NCI-H1092 treated with DMSO at 0.1 percent for 48 hours (cell line): Measurements from ENCODE around the gene RILPL1.
"Not testable (repeated sequence)": the region's sequence is repeated elsewhere in the genome, so short reads cannot be mapped to it uniquely, and the experiment has no call there.

ENCODE experiments used
- DNase-seq: peaks from one replicate; lab custom pipeline; 2025; lab: John Stamatoyannopoulos, UW

RILPL1 gene, protein sequence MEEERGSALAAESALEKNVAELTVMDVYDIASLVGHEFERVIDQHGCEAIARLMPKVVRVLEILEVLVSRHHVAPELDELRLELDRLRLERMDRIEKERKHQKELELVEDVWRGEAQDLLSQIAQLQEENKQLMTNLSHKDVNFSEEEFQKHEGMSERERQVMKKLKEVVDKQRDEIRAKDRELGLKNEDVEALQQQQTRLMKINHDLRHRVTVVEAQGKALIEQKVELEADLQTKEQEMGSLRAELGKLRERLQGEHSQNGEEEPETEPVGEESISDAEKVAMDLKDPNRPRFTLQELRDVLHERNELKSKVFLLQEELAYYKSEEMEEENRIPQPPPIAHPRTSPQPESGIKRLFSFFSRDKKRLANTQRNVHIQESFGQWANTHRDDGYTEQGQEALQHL

DNA sequence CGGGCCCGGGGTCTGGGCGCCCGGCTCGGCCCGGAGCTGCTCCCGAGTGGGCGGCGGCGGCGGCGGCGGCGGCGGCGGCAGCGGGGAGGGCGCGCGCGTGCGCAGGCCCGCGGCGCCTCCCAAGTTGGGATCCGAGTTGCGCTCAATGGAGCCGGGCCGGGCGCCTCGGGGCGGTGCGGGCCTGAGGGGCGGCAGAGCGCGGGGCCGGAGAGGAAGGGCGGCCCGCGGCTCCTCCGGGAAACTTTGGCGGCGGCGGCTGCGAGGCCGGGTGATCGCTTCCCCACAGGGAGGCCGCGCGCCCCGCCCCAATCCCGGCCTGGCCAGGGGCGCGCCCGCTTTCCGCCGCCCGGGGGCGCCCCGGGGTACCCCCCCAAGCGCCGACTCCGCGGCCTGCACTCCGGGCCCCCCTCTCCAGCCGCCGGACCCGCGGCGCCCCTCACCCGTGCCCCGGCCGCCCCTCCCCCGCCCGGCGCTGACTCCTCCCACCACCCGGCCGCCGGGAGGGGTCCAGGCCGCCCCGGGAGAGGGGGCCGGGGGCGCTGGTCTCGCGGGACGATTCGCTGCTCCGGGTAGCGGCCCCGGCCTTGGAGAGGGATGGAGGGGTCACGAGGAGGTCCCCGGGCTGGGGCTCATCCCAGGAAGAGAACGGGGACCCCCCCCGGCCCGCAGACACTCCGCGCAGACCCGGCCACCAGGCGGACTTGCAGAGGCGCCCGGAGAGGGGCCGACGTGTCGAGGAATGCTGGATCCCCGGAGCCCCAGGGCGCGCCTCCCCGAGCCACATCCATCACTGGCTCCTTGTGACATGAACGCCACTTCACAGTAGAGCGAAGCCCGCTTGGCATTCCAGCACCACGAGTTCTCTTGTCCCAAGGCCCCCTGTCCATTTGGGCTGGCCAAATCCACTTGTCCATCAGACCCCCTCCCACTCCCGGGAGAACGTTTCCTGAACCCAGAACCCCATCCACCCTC is at the start of gene RILPL1:
Gene RILPL1 (minus strand): TSS at position 48 of the 972 bp plus-strand sequence. CDS start 237 bp downstream, outside the sequence.
- no peak for DNase-seq

- DNase-seq: no peak
These were observed 47.3 kb upstream of the RILPL1 start for GRCh38 chr12:123580772-123581171.

GRCh38 chr12:123578829-123579228 is 45.3 kb upstream of the RILPL1 start:
- not testable (repeated sequence) for DNase-seq

DNA sequence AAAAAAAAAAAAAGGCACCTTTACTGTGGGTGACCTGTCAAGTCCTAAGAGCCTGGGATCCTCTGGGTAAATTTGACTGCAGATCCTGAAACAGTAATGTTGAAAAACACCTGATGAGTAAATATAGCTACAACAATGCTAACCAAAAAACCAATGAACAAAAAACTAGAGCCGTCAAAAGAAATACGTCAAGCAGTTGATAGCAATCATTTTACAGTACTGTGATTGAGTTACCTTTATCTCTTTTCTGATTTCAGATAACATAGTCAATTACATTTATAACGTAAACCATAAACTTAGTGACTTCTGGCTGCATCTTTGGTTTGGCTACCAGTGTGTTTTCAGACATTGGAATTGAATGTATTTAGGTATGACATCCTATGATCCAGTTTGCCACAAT is 44.7 kb upstream of the RILPL1 start:
- DNase-seq: no peak

- no peak for DNase-seq
These were observed 43.1 kb upstream of the RILPL1 start for GRCh38 chr12:123576611-123577010.

GRCh38 chr12:123573870-123574269 is 40.4 kb upstream of the RILPL1 start:
- no peak for DNase-seq

DNA sequence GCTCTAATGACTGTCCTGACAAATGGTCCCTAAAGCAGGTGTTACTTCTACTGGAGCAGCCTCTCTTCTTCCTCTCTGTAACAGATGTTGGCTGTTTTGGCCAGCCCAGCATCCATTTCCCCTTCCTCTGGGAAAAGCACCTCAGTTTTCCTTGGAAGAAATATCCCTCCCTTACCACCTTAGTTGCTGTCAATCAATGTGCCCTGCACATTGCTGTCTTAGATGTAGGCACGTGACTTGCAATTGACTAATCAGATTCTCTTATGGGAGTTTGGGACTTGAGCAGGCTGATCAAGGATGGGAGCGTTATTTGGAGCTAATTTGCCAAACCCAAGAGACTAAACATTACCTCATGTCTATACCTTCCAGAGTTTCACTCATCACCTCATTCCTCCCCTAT is 38.9 kb upstream of the RILPL1 start:
- DNase-seq: no peak

DNA sequence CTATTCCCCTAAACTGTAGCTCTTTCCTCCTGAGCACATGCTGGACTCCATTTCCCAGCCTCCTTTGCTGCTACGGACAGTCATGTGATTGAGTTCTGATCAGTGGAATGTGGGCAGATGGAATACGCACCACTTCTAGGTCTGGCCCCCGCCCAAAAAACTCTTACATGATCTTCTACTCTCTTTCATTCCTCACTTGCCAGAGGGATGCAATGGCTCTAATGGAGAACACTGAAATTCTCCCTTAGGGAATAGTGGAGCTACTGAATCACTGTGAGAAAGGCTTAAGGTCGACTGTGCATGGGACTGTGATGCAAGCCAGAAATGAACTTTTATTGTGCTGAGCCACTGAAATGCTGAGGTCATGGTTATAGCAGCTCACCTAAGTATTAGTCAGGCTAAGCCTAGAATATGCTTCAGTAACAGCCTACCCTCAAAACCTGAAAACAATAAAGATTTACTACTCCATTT is 37.9 kb upstream of the RILPL1 start:
- no peak for DNase-seq

- no peak for DNase-seq
These were observed 25.9 kb upstream of the RILPL1 start for GRCh38 chr12:123559468-123559867.

- not testable (repeated sequence) for DNase-seq
These were observed 25.0 kb upstream of the RILPL1 start for GRCh38 chr12:123558487-123558886.

GRCh38 chr12:123554843-123555242 is 21.3 kb upstream of the RILPL1 start:
- not testable (repeated sequence) for DNase-seq

GRCh38 chr12:123554136-123554535 is 20.6 kb upstream of the RILPL1 start:
- DNase-seq: not testable (repeated sequence)

DNA sequence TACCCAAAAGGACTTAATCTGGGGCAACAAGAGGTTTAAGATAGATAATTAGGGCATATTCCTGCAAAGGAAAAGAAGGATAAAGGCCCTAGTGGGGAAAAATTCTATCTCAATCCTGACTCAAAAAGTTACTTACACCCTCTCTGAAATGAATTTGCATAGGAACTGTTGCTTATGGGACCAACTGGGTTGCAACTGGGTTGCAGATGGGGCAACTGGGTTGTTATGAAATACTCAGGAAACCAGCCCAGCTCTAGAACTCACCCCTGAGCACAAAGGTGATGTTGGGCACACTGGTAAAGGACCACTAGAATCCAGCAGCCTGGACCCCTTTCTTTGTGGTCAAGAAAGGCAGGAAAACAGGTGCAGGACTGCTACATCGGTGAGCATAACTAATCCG is 17.2 kb upstream of the RILPL1 start:
- no peak for DNase-seq

GRCh38 chr12:123548107-123548506 is 14.6 kb upstream of the RILPL1 start:
- DNase-seq: no peak

GRCh38 chr12:123546281-123546680 is 12.8 kb upstream of the RILPL1 start:
- no peak for DNase-seq

DNA sequence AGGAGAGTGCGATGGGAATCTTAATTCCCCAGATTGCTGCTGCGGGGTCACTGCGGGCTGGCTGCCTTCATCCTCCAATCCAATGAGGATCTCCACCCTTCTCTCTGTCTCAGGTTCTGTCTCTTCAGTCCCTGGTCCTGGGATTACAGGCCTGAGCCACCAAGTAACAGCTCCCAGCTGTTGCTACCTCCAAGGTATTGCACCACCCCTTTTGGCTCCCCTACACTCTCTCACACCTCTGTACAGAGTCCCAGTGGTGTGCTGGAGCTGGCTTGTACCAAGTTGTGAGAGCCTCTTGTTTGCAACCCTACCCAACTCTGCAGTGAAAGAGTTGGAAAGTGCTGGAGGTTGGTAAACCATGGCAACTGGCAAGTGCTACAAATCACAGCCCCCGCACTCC is 10.0 kb upstream of the RILPL1 start:
- DNase-seq: no peak

DNA sequence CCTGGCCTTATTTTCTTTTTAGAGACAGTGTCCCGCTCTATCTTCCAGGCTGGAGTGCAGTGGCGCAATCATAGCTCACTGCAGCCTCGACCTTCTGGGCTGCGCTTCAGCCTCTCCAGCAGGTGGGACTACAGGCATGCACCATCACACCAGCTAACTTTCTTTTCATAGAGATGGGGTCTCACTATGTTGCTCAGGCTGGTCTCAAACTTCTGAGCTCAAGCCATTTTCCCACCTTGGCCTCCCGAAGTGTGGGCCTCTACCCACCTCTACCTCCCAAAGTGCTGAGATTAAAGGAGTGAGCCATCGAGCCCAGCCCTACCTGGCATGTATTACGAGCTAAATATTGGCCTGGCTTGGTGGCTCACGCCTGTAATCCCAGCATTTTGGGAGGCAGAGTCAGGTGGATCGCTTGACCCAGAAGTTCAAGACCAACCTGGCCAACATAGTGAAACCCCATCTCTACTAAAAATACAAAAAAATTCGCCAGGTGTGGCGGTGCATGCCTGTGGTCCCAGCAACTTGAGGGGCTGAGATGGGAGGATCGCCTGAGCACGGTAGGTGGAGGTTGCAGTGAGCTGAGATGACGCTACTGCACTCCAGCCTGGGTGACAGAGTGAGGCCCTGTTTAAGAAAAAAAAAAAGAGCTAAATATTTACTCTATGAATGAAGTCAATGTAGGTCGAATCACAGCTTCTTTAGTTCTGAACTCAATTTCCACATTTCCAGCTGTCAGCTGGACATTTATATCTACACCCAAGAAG is 7.6 kb upstream of the RILPL1 start:
- no peak for DNase-seq

DNA sequence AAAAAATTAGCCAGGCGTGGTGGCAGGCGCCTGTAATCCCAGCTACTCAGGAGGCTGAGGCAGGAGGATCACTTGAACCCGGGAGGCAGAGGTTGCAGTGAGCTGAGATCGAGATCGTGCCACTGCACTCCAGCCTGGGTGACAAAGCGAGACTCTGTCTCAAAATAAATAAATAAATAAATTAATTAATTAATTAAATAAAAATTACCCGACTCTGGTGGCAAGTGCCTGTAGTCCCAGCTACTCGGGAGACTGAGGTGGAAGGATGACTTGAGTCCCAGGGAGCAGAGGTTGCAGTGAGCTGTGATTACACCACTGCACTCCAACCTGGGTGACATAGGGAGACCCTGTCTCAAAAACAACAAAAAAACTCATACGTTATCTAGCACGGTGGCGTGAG is 2.4 kb upstream of the RILPL1 start:
- DNase-seq: not testable (repeated sequence)

DNA sequence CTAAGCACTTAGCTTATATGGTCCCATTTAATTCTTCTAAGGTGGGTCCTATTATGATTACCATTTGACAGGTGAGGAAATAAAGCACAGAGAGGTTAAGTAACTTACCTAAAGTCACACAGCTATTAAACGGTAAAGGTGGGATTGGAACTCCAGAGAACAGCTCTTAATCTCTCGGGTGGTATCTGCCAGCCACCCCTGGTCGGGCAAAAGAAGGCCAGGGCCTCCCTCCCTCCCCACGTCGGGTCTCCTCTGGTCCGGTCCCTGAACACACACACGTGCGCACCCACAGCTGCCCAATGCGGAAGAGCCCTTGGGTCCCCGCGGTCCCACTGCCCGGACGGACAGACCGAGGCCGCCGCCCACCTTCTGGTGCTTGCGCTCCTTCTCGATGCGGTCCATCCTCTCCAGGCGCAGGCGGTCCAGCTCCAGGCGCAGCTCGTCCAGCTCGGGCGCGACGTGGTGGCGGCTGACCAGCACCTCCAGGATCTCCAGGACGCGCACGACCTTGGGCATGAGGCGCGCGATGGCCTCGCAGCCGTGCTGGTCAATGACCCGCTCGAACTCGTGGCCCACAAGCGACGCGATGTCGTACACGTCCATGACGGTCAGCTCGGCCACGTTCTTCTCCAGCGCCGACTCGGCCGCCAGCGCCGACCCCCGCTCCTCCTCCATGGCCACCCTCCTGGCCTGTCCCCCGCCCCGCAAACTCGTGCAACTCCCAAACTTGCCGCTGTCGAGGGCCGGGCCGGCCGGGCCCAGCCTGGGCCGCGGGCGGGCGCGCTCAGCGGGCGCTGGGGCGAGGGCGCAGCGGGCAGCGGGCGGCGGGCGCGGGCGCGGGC is 490 bp downstream of the RILPL1 start:
- no peak for DNase-seq

DNA sequence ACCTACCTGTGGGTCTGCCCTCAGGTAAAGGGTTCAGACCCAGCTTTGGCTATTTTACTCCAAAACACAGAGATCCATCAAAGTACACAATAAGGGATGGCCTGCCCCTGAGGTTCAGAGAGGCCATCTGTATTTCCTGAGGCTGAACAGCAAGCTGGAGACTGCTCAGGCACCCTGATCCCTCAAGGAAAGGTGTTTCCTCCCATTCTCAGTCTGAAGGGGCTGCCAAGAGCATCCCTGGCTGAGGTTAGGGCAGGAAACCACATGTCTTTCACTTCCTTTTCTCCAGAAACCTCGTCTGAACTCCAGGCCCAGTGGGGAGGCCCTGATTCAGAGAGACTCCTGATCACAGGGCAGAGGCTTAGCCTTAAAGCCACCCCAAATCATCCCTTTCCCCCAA is 1.5 kb downstream of the RILPL1 start:
- DNase-seq: no peak

DNA sequence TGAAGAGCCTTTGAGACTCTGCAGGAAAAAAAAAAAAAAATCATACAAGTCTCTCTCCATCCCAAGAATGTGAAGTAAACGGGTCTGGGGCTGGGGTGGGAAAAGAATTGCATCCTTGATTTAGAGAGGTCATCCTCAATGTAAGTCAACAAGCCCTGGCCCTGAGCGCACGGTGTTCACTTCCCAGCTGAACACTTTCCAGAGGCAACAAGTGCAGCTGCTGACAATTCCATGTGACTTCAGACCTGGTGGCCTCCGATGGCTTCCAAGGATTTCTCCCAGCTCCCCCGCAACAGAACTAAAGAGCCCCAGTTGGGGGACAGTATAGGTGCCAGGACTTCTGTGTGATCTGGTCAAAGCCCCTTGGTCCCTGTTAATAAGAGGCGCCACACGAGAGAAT is 2.4 kb downstream of the RILPL1 start:
- no peak for DNase-seq
